ENCODE measurements around the gene HDAC10. TPM values are rescaled to one million over a fixed set of nuclear protein-coding genes. Genes with fewer than 3 reads are reported as not detected.

The HDAC10 gene
- total RNA-seq, 2 donors from 2014 or later, result 31.9 to 128 TPM

DNA sequence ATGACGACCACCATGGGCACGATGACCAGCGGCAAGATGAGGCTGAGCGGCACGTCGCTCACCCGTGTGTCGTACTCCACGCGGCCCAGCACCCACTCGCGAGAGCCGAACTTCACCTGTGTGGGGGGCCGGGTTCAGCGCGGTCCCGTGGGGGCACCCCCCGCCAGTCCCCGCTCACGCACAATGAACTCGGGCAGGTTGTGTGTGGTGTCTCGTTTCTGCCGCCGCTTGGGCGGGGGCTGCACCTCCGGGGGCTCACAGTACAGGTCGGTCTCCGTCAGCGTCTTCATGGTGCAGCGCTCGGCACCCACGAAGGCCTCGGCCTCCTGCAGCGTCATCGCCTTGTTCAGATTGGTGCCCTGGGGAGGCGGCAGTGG is 30.3 kb upstream of the HDAC10 start:
- H3K9me3 ChIP-seq, result no peaks in the 10 kb centered on the region
- H3K4me3 ChIP-seq, result no peak overlapping the region
- intact Hi-C loops (cut with DNase I), result no loop called here
- no peak for DNase-seq
- TF ChIP-seq, protein P1, sequence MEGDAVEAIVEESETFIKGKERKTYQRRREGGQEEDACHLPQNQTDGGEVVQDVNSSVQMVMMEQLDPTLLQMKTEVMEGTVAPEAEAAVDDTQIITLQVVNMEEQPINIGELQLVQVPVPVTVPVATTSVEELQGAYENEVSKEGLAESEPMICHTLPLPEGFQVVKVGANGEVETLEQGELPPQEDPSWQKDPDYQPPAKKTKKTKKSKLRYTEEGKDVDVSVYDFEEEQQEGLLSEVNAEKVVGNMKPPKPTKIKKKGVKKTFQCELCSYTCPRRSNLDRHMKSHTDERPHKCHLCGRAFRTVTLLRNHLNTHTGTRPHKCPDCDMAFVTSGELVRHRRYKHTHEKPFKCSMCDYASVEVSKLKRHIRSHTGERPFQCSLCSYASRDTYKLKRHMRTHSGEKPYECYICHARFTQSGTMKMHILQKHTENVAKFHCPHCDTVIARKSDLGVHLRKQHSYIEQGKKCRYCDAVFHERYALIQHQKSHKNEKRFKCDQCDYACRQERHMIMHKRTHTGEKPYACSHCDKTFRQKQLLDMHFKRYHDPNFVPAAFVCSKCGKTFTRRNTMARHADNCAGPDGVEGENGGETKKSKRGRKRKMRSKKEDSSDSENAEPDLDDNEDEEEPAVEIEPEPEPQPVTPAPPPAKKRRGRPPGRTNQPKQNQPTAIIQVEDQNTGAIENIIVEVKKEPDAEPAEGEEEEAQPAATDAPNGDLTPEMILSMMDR (IDR thresholded peaks at IDR 0.05), result no peak
- no peak for TF ChIP-seq POLR2A (IDR thresholded peaks at IDR 0.05)
- peaks cover 20 to 31% of the 10 kb centered on the region in 2 donors for H3K36me3 ChIP-seq (replicated peaks in 1 of 2; ENCODE audit: insufficient read depth in 1 of 2, low read depth in 2 of 2)
- peaks cover 35% of the 10 kb centered on the region for H3K4me1 ChIP-seq
- peak overlapping the region; percentile 75 to 89 (median 80) for H3K27ac ChIP-seq
- H3K27me3 ChIP-seq, result no peaks in the 10 kb centered on the region
- no peak for ATAC-seq
- 91 to 96% methylated on average over 20 to 25 of the region's 36 CpGs for WGBS, 2 donors

DNA sequence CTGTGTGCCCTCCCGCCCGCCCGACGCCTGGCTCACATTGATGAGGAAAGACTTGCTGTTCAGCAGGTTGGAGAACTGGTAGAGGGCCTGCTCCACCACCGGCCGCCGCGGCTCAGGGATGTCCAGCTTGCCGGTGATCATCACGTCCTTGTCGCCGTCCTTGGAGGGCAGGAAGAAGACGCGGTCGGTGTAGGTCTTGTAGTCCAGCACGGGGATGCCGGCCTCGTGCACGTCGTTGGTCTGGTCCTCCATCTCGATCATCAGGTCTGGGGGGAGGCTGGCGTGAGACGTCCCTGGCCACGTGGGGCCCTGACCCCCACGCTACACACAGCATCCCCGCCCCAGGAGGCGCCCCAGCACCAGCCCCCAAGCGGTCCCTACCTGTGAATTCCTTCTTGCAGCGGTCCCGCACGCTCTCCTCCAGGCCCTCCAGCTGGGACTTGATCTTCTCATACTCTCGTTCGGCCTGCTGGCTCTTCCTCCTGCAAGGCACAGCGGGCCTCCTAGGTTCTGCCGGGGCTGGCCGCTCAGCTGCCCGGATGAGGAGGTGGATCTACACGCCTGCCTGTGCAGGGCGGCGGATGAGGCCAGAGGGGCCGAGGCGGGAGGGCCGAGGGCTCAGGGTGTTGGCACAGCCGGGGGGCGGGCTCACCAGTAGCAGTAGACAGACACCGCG is 29.8 kb upstream of the HDAC10 start:
- H3K27ac ChIP-seq, result peak overlapping the region in 3 of 4 donors; percentile 75 to 89 (median 85)
- H3K9me3 ChIP-seq, result no peaks in the 10 kb centered on the region
- no peak for DNase-seq
- peaks cover 29% of the 10 kb centered on the region for H3K4me1 ChIP-seq
- intact Hi-C loops (cut with DNase I), result no loop called here
- no peak for TF ChIP-seq POLR2A (IDR thresholded peaks at IDR 0.05)
- TF ChIP-seq, protein P1 (IDR thresholded peaks at IDR 0.05), result no peak
- no peak for ATAC-seq
- WGBS, 2 donors, result 95 to 96% methylated on average over 31 to 35 of the region's 47 CpGs
- H3K4me3 ChIP-seq, result no peak overlapping the region
- H3K27me3 ChIP-seq, result no peaks in the 10 kb centered on the region
- peaks cover 18 to 28% of the 10 kb centered on the region in 2 donors for H3K36me3 ChIP-seq (replicated peaks in 1 of 2; ENCODE audit: insufficient read depth in 1 of 2, low read depth in 2 of 2)

DNA sequence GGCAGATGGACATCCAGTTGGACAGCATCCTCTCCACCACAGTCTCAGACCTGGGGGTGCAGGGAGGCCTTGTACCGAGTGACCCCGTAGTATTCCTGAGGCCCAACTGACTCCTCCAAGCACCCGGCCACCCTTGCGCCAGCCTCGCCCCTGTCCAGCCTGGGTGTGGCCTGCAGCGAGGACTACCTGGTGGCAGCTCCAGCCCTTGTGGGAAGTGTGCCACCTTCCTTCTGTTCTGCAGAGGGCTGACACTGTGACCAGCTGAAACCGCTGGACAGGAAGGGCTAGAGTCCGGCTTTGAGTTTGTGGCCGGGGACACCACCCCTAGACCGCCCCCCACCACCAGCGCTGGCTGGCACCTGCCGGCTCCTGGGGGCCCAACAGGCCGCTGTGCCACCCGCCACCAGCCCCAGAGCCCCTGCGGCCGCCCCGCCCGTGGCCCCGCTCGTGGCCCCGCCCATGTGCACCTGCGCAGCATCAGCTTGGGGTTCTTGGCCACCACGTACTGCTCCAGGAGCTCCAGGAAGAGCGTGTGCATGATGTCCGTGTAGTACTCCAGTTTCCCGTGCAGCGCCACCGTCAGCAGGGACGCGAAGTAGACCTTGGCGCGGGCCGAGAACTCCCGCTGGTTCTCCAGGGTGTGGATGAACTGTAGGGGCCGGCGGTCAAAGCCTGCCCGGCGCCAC is 29.1 kb upstream of the HDAC10 start:
- no peak for TF ChIP-seq POLR2A (IDR thresholded peaks at IDR 0.05)
- TF ChIP-seq, protein P1 (IDR thresholded peaks at IDR 0.05), result no peak
- Histone ChIP-seq H3K27ac (peak overlapping the region in 2 of 4 donors; percentile 16 to 75), H3K36me3 (replicated peaks in 1 of 2; ENCODE audit: insufficient read depth in 1 of 2, low read depth in 2 of 2) (peaks cover 18 to 27% of the 10 kb centered on the region in 2 donors), H3K4me1 (peaks cover 26% of the 10 kb centered on the region), H3K4me3 (no peak overlapping the region), H3K27me3 (no peaks in the 10 kb centered on the region), H3K9me3 (no peaks in the 10 kb centered on the region)
- ATAC-seq, result no peak
- no peak for DNase-seq
- intact Hi-C loops (cut with DNase I), result no loop called here
- WGBS, 2 donors, result 96% methylated on average over 32 of the region's 38 CpGs; no CpG with 5 or more reads in 1 of the 2 donors

DNA sequence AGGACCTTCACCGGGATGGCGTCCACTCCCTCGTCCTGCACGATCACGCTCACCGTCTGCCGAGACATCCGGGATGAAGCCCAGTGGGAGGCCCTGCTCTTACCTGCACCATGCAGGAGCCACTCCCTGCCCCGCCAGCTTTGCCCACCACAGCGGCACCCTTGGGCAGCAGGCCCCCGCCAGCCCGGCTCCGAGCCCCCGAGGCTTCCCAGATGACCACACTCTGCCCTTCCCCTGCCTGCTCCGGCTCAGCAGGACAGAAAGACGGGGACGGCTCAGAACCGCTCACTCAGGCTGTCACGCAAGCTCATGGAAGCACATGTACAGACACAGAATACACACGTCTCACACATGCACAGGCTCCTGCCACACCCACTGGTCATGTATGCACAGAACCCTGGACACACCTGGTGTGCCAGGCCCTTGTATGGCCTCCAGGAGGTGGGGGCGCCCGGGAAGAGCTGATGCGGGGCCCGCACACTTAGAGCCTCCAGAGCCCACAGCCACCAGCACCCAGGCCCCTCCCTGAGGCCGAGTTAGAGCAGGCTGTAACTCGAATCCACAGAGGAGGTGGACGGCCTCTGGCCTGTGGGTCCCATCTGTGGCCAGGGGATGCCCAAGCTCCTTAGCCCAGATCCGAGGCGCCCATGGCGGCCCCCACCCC is 28.0 kb upstream of the HDAC10 start:
- ATAC-seq, result no peak
- H3K4me1 ChIP-seq, result peaks cover 25% of the 10 kb centered on the region
- no peak overlapping the region for H3K4me3 ChIP-seq
- WGBS, 2 donors, result 93 to 97% methylated on average over 10 to 30 of the region's 30 CpGs
- H3K9me3 ChIP-seq, result no peaks in the 10 kb centered on the region
- intact Hi-C loops (cut with DNase I), result no loop called here
- no peak for DNase-seq
- H3K36me3 ChIP-seq (replicated peaks in 1 of 2; ENCODE audit: insufficient read depth in 1 of 2, low read depth in 2 of 2), result peaks cover 18 to 27% of the 10 kb centered on the region in 2 donors
- no peaks in the 10 kb centered on the region for H3K27me3 ChIP-seq
- no peak overlapping the region for H3K27ac ChIP-seq
- TF ChIP-seq, protein P1 (IDR thresholded peaks at IDR 0.05), result no peak
- TF ChIP-seq POLR2A (IDR thresholded peaks at IDR 0.05), result no peak

Data from body of pancreas (tissue), 4 donors.